Measurements from ENCODE around the gene PRPH2. TPM values are rescaled to one million over a fixed set of nuclear protein-coding genes. Genes with fewer than 3 reads are reported as not detected.

The PRPH2 gene
- polyA plus RNA-seq, 1 of the 3 experiments (the other 2 are of a cell fraction) = not detected

DNA sequence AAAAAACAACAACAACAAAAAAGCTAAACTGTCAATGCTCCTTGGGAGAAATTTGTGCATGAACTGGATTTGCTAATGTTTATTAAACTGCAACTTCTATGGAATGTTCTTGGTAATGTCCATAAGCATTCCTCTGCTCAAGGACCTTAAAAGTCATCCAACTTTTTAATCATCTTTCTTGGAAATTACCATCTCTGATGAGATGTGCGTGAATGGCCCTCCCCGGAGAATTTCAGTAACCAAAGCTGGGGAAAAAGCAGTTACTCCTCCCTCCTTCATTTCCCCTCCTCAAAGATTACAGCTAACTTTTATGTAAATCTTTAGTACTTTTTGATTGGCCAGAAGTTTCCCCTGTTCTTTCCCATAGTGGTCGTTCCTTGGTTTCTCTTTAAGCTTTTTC is 18.3 kb upstream of the PRPH2 start:
- H3K9me2 ChIP-seq = no peaks in the 10 kb centered on the region
- H3K79me2 ChIP-seq (ENCODE audit: insufficient read depth) = peaks cover 28% of the 10 kb centered on the region
- H3K27ac ChIP-seq (ENCODE audit: low read depth in 2 of 2, low read length in 1 of 2) = no peak overlapping the region
- H3K27me3 ChIP-seq (ENCODE audit: insufficient read depth) = no peaks in the 10 kb centered on the region
- H3K4me3 ChIP-seq (ENCODE audit: low read depth in 2 of 2, low read length in 1 of 2) = no peak overlapping the region
- H3K4me1 ChIP-seq (ENCODE audit: control insufficient read depth in 1 of 2, insufficient read depth in 2 of 2, low read depth in 1 of 2, low read length in 1 of 2) = peaks cover 15 to 21% of the 10 kb centered on the region in 2 experiments; a peak in 2 of 4 replicates
- ChIA-PET CTCF (interaction anchor here (2.2 kb wide), 1 partner anchor 14 kb away, joined by 19 read pairs; no protein-coding TSS in a partner anchor), POLR2A (no interaction called here)
- no peaks in the 10 kb centered on the region for H3K9me3 ChIP-seq
- peaks cover 7% of the 10 kb centered on the region; the same call in 1 of the 2 replicates for H4K20me1 ChIP-seq (ENCODE audit: insufficient read depth)
- no peak overlapping the region for H3K9ac ChIP-seq
- peaks cover 14% of the 10 kb centered on the region for H3F3A ChIP-seq (replicated peaks; ENCODE audit: insufficient read depth)
- WGBS (ENCODE audit: low lambda C conversion rate) = 74% methylated on average over 3 of the region's 3 CpGs
- no peaks in the 10 kb centered on the region for H3K36me3 ChIP-seq (replicated peaks in 1 of 2; ENCODE audit: control insufficient read depth in 1 of 2, insufficient read depth in 2 of 2, low read length in 1 of 2)
- H3K4me2 ChIP-seq = no peak overlapping the region
- TF ChIP-seq MEF2A (IDR thresholded peaks at IDR 0.05; ENCODE audit: borderline replicate concordance, low read depth) = no peak
- TF ChIP-seq, protein P1, sequence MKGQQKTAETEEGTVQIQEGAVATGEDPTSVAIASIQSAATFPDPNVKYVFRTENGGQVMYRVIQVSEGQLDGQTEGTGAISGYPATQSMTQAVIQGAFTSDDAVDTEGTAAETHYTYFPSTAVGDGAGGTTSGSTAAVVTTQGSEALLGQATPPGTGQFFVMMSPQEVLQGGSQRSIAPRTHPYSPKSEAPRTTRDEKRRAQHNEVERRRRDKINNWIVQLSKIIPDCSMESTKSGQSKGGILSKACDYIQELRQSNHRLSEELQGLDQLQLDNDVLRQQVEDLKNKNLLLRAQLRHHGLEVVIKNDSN (IDR thresholded peaks at IDR 0.05; ENCODE audit: borderline replicate concordance, low read depth) = no peak
- TF ChIP-seq FOXJ3 (CRISPR knock-in tag; IDR thresholded peaks at IDR 0.05) = no peak
- TF ChIP-seq, protein P2, sequence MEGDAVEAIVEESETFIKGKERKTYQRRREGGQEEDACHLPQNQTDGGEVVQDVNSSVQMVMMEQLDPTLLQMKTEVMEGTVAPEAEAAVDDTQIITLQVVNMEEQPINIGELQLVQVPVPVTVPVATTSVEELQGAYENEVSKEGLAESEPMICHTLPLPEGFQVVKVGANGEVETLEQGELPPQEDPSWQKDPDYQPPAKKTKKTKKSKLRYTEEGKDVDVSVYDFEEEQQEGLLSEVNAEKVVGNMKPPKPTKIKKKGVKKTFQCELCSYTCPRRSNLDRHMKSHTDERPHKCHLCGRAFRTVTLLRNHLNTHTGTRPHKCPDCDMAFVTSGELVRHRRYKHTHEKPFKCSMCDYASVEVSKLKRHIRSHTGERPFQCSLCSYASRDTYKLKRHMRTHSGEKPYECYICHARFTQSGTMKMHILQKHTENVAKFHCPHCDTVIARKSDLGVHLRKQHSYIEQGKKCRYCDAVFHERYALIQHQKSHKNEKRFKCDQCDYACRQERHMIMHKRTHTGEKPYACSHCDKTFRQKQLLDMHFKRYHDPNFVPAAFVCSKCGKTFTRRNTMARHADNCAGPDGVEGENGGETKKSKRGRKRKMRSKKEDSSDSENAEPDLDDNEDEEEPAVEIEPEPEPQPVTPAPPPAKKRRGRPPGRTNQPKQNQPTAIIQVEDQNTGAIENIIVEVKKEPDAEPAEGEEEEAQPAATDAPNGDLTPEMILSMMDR (IDR thresholded peaks at IDR 0.05) = no peak
- TF ChIP-seq, protein P3, sequence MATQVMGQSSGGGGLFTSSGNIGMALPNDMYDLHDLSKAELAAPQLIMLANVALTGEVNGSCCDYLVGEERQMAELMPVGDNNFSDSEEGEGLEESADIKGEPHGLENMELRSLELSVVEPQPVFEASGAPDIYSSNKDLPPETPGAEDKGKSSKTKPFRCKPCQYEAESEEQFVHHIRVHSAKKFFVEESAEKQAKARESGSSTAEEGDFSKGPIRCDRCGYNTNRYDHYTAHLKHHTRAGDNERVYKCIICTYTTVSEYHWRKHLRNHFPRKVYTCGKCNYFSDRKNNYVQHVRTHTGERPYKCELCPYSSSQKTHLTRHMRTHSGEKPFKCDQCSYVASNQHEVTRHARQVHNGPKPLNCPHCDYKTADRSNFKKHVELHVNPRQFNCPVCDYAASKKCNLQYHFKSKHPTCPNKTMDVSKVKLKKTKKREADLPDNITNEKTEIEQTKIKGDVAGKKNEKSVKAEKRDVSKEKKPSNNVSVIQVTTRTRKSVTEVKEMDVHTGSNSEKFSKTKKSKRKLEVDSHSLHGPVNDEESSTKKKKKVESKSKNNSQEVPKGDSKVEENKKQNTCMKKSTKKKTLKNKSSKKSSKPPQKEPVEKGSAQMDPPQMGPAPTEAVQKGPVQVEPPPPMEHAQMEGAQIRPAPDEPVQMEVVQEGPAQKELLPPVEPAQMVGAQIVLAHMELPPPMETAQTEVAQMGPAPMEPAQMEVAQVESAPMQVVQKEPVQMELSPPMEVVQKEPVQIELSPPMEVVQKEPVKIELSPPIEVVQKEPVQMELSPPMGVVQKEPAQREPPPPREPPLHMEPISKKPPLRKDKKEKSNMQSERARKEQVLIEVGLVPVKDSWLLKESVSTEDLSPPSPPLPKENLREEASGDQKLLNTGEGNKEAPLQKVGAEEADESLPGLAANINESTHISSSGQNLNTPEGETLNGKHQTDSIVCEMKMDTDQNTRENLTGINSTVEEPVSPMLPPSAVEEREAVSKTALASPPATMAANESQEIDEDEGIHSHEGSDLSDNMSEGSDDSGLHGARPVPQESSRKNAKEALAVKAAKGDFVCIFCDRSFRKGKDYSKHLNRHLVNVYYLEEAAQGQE (IDR thresholded peaks at IDR 0.05; ENCODE audit: low read depth, low read length) = no peak
- no peak for TF ChIP-seq FOXM1 (IDR thresholded peaks at IDR 0.05; ENCODE audit: low read depth)
- no peak for TF ChIP-seq FOSL2 (IDR thresholded peaks at IDR 0.05; ENCODE audit: borderline replicate concordance, low read depth)
- no peak for TF ChIP-seq RXRA (IDR thresholded peaks at IDR 0.05; ENCODE audit: borderline replicate concordance, low read depth)
- TF ChIP-seq RAD21 (IDR thresholded peaks at IDR 0.05; ENCODE audit: low read length) = no peak
- no peak for TF ChIP-seq EZH2phosphoT487 (IDR thresholded peaks at IDR 0.05; ENCODE audit: borderline replicate concordance, low read depth)
- no peak for TF ChIP-seq ELF1 (IDR thresholded peaks at IDR 0.05)
- TF ChIP-seq, protein P4, sequence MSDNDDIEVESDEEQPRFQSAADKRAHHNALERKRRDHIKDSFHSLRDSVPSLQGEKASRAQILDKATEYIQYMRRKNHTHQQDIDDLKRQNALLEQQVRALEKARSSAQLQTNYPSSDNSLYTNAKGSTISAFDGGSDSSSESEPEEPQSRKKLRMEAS (IDR thresholded peaks at IDR 0.05; ENCODE audit: low read depth) = no peak
- no peak for TF ChIP-seq TEAD4 (IDR thresholded peaks at IDR 0.05; ENCODE audit: borderline replicate concordance, insufficient read depth)
- TF ChIP-seq NFIC (IDR thresholded peaks at IDR 0.05; ENCODE audit: borderline replicate concordance) = no peak
- TF ChIP-seq POLR2AphosphoS5 (IDR thresholded peaks at IDR 0.05; ENCODE audit: low read depth, low read length) = no peak
- TF ChIP-seq GABPA (IDR thresholded peaks at IDR 0.05; ENCODE audit: low read depth) = no peak
- TF ChIP-seq SIN3A (IDR thresholded peaks at IDR 0.05; ENCODE audit: borderline replicate concordance, low read depth, low read length) = no peak
- no peak overlapping the region for H2AFZ ChIP-seq (ENCODE audit: low read depth)
- no peak for DNase-seq

Data from SK-N-SH (cell line).